ACHN (cell line): Measurements from ENCODE around the gene COG5.
"Not testable (repeated sequence)": the region's sequence is repeated elsewhere in the genome, so short reads cannot be mapped to it uniquely, and the experiment has no call there.

Experiments
- DNase-seq: peaks from one replicate; pipeline ENCODE4 v3.0.0-alpha.2; 2015
- in situ Hi-C: cut with HindIII; loops from 2 replicates; pipeline ENCODE4 v1.10.0; 2017; ENCODE audit warnings: low sequenced_read_pairs, low pct_ligation_motif_present, low pct_unique_long_range_greater_than_20kb

Gene COG5

GRCh38 chr7:107166736-107167426, 396.8 kb downstream of the COG5 start:
- no peak for DNase-seq
- in situ Hi-C loops = no loop called here

GRCh38 chr7:107165341-107165740, 398.4 kb downstream of the COG5 start:
- in situ Hi-C loops = no loop called here
- DNase-seq = no peak

- no peak for DNase-seq
- in situ Hi-C loops = no loop called here
Measured at GRCh38 chr7:107164092-107164491, 399.6 kb downstream of the COG5 start.

- DNase-seq = no peak
- in situ Hi-C loops = no loop called here
Measured at GRCh38 chr7:107162475-107162874, 401.2 kb downstream of the COG5 start.

GRCh38 chr7:107161415-107161814, 402.3 kb downstream of the COG5 start:
- no peak for DNase-seq
- in situ Hi-C loops = no loop called here

GRCh38 chr7:107160389-107160788, 403.3 kb downstream of the COG5 start:
- in situ Hi-C loops = no loop called here
- no peak for DNase-seq

- no peak for DNase-seq
- in situ Hi-C loops = no loop called here
Measured at GRCh38 chr7:107158028-107158427, 405.7 kb downstream of the COG5 start.

- in situ Hi-C loops = no loop called here
- DNase-seq = no peak
Measured at GRCh38 chr7:107157091-107157490, 406.6 kb downstream of the COG5 start.

- DNase-seq, in situ Hi-C loops: not testable (repeated sequence)
Measured at GRCh38 chr7:107155726-107156125, 408.0 kb downstream of the COG5 start.

- in situ Hi-C loops = no loop called here
- no peak for DNase-seq
Measured at GRCh38 chr7:107154826-107155225, 408.9 kb downstream of the COG5 start.

GRCh38 chr7:107152011-107152410, 411.7 kb downstream of the COG5 start:
- in situ Hi-C loops = no loop called here
- DNase-seq = peak; percentile 19
